Peyer's patch (tissue), 4 donors: ENCODE data around the gene TMOD1. TPM values are rescaled to one million over a fixed set of nuclear protein-coding genes. Genes with fewer than 3 reads are reported as not detected.

Experiments used
- DNase-seq, 3 donors: peaks; one replicate each; pipeline ENCODE4 v3.0.0-alpha.2; 2017 to 2019
- H3K27ac ChIP-seq, 4 donors: fragments of 200-600 bp; sonication (generic); one replicate each; pipeline ENCODE4 v1.5.1; 2016 to 2019
- H3K27me3 ChIP-seq, 2 donors: fragments of 200-600 bp; sonication (generic); one replicate each; pipeline ENCODE4 v1.5.1; 2019
- H3K36me3 ChIP-seq, 3 donors: fragments of 200-600 bp; sonication (generic); one replicate each; pipeline ENCODE4 v1.5.1; 2016 to 2019
- H3K4me1 ChIP-seq, 4 donors: fragments of 200-600 bp; sonication (generic); one replicate each; pipeline ENCODE4 v1.5.1; 2016 to 2019
- H3K4me3 ChIP-seq, 4 donors: fragments of 200-600 bp; sonication (generic); 1 replicate in 3 of 4; 2 replicates in 1 of 4; pipeline ENCODE4 v1.5.1; 2016 to 2019; ENCODE audit warnings: mild to moderate bottlenecking in 1 of 4
- H3K9me3 ChIP-seq, 4 donors: fragments of 200-600 bp; sonication (generic); one replicate each; pipeline ENCODE4 v1.5.1; 2016 to 2019; ENCODE audit warnings: mild to moderate bottlenecking in 1 of 4
- CTCF ChIP-seq, 6 experiments: fragments of 450-650 bp in 4 of 6; fragments of 200-600 bp in 2 of 6; sonication (generic) in 1 of 6; IDR thresholded peaks; one replicate each; pipeline ENCODE4 v1.5.1; 2017 to 2019; ENCODE audit warnings: antibody characterized with exemption in 6 of 6, mild to moderate bottlenecking in 3 of 6, moderate library complexity in 1 of 6
- POLR2A ChIP-seq, 2 donors: fragments of 450-650 bp; IDR thresholded peaks; one replicate each; pipeline ENCODE4 v1.5.1; 2017; ENCODE audit warnings: antibody characterized with exemption in 2 of 2, mild to moderate bottlenecking in 2 of 2, moderate library complexity in 2 of 2
- total RNA-seq, 4 donors: library from RNA; depleted of rRNA; stranded (reverse); fragments of >200 nt; gene quantifications; one replicate each; pipeline ENCODE4 v1.1.0, GENCODE V29; 2016

TMOD1 gene
- total RNA-seq, 4 donors from 2014 or later, result 2.6 to 15.7 (median 4.9) TPM

DNA sequence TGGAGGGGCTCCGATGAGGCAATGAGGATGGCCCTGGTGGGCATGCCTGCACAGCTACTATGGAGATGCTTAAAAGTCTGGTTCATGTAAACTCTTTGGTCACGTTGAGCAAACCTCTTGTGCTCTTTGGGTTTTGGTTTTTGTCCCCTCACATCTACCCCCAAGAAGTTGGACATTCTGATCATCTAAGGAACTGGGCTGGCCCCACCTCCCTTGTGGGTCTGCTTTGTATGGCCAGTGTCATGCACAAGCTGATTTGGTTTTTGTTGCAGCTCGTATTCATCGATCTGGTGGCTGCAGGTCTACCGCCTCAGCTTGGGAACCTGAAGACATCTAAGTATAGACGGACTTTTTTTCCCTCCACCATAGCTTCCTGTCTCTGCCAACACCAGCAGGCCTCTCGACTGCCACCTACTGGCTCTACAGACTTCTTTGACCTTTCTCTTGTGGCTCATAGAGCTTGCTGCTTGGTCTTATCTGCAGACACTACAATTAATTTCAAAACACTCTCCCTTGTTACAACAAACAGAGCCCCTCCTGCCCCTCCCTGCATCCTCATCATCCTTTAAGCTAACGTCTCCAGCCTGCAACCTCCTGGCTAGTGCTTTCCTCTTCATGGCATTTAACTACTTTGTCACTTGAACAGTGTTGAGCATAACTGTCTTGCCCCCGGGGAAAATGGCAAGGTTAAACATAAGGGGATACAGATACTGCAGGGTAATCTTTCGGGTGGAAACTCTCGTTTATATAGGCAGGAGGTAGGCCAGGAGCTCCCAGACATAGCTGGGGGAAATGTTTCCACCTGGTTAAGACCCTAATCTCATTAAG, 97.2 kb downstream of the TMOD1 start:
- TF ChIP-seq POLR2A (IDR thresholded peaks at IDR 0.05), result no peak
- peak; percentile 43 to 89 (median 82) for TF ChIP-seq CTCF (IDR thresholded peaks at IDR 0.05)
- H3K27me3 ChIP-seq, result no peaks in the 10 kb centered on the region
- H3K4me1 ChIP-seq, result peaks cover 0 to 6% (median 0%) of the 10 kb centered on the region in 4 donors
- H3K9me3 ChIP-seq, result no peaks in the 10 kb centered on the region
- peak in 2 of 3 donors; percentile 74 to 90 for DNase-seq
- H3K4me3 ChIP-seq, result no peak overlapping the region
- no peak overlapping the region for H3K27ac ChIP-seq
- peaks cover 0 to 39% (median 0%) of the 10 kb centered on the region in 3 donors for H3K36me3 ChIP-seq

- Histone ChIP-seq H3K4me3 (no peak overlapping the region), H3K27ac (no peak overlapping the region), H3K27me3 (no peaks in the 10 kb centered on the region), H3K9me3 (no peaks in the 10 kb centered on the region), H3K4me1 (peaks cover 0 to 6% (median 0%) of the 10 kb centered on the region in 4 donors), H3K36me3 (peaks cover 0 to 43% (median 0%) of the 10 kb centered on the region in 3 donors)
- DNase-seq, result no peak
- TF ChIP-seq POLR2A (IDR thresholded peaks at IDR 0.05), result no peak
- TF ChIP-seq CTCF (IDR thresholded peaks at IDR 0.05), result no peak
Measured at GRCh38 chr9:97599314-97599846, 97.9 kb downstream of the TMOD1 start.

- no peak for DNase-seq
- TF ChIP-seq POLR2A (IDR thresholded peaks at IDR 0.05) (no peak), CTCF (IDR thresholded peaks at IDR 0.05) (no peak)
- no peaks in the 10 kb centered on the region for H3K27me3 ChIP-seq
- H3K4me1 ChIP-seq, result peaks cover 0 to 6% (median 0%) of the 10 kb centered on the region in 4 donors
- peaks cover 0 to 56% (median 0%) of the 10 kb centered on the region in 3 donors for H3K36me3 ChIP-seq
- no peak overlapping the region for H3K27ac ChIP-seq
- H3K9me3 ChIP-seq, result no peaks in the 10 kb centered on the region
- H3K4me3 ChIP-seq, result no peak overlapping the region
Measured at GRCh38 chr9:97600531-97601227, 99.2 kb downstream of the TMOD1 start.

DNA sequence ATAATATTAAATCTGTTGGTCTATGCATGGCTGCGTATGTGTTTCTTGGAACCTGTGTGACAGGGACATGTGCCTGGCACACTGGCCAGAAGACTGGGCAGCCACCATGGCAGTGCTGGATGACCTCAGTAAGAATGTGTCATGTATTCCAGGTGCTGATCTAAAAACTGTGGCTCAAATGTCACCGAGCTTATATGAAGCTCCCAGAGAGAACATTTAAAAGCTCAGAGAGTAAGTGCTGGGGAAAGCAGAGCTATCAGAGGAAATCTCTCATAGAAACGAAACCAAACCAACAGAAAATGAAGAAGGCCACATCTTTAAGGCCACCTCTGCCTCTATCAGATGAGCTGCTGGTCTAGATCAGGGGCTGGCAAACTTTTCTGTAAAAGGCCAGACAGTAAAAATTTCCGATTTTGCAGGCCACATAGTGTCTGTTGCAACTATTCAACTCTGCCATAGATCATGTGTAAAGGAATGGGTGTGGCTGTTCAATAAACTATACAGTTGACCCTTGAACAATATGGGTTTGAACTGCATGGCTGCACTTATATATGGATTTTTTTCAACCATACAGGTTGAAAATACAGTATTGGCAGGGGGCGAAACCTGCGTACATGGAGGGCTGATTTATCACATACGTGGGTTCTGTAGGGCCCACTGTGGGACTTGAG, 99.9 kb downstream of the TMOD1 start:
- Histone ChIP-seq H3K36me3 (peaks cover 0 to 59% (median 0%) of the 10 kb centered on the region in 3 donors), H3K27me3 (no peaks in the 10 kb centered on the region), H3K4me1 (peaks cover 0 to 6% (median 0%) of the 10 kb centered on the region in 4 donors), H3K9me3 (no peaks in the 10 kb centered on the region), H3K27ac (no peak overlapping the region), H3K4me3 (no peak overlapping the region)
- no peak for TF ChIP-seq CTCF (IDR thresholded peaks at IDR 0.05)
- TF ChIP-seq POLR2A (IDR thresholded peaks at IDR 0.05), result no peak
- DNase-seq, result no peak

DNA sequence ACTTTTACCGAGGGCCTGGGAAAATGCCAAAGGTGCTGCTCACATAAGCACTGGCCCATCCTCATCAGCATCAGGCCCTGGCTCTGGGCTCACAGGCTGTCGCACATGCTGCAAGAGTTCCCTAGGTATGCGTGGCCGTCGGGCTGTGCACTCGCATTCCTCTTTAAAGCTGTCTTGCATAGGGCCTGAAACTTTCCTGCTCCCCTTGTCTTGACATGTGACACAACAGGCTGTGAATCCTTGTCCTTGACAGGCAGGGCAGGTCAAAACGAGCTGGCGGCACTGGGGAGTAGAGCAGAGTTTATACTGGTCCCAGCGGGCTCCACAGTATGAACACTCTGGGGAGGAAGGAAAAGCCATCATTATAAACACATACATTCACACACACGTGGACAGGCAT, 101.0 kb downstream of the TMOD1 start:
- Histone ChIP-seq H3K4me3 (no peak overlapping the region), H3K9me3 (no peaks in the 10 kb centered on the region), H3K4me1 (peaks cover 0 to 6% (median 0%) of the 10 kb centered on the region in 4 donors), H3K27ac (no peak overlapping the region), H3K27me3 (no peaks in the 10 kb centered on the region), H3K36me3 (peaks cover 0 to 59% (median 0%) of the 10 kb centered on the region in 3 donors)
- TF ChIP-seq POLR2A (IDR thresholded peaks at IDR 0.05) (no peak), CTCF (IDR thresholded peaks at IDR 0.05) (no peak)
- no peak for DNase-seq
